HepG2 (cell line): ENCODE results near the gene IL18R1. TPM values are rescaled to one million over a fixed set of nuclear protein-coding genes. Genes with fewer than 3 reads are reported as not detected.

Source experiments
- ATAC-seq: fragments of 200-7000 bp; cut with Tn5 transposase; 3 replicates; pipeline ENCODE4 v1.9.1; 2020; ENCODE audit warnings: mild to moderate bottlenecking, moderate library complexity
- BruUV-seq: library from RNA; stranded (reverse); fragments of 400-500 nt; replicated peaks from 2 replicates; lab custom pipeline; 2021; lab: Mats Ljungman, UMichigan
- CTCF ChIA-PET: fragments of 300-600 bp; formaldehyde crosslinking; extraction: SDS; loops from one replicate; lab custom pipeline; 2021; ENCODE audit warnings: low total read pairs, inconsistent platforms, low intra/inter-chr PET ratio; lab: Yijun Ruan, JAX
- POLR2A ChIA-PET: fragments of 350-600 bp; sonication (Branson Sonifier 250); formaldehyde crosslinking; loops from one replicate; lab custom pipeline; 2020; ENCODE audit warnings: antibody characterized with exemption, inconsistent platforms; lab: Yijun Ruan, JAX
- DNase-seq: peaks from one replicate; pipeline ENCODE4 v3.0.0-alpha.2; 2015; ENCODE audit warnings: low spot score
- FAIRE-seq: peaks from 3 replicates; lab custom pipeline; 2011; peaks lifted over from hg19 to GRCh38; lab: Jason Lieb, UNC
- H2AFZ ChIP-seq: one replicate; pipeline ENCODE4 v1.6.1; 2011; ENCODE audit warnings: low read length, inconsistent platforms
- H3K27ac ChIP-seq: fragments of 300-600 bp; 3 replicates; pipeline ENCODE4 v1.8.0; 2011; ENCODE audit warnings: mixed run types, mild to moderate bottlenecking, mixed read lengths, low read length, inconsistent platforms; ENCODE audit not compliant: insufficient read depth; ENCODE audit errors: extremely low read length
- H3K27me3 ChIP-seq, 2 experiments: fragments of 200-600 bp in 1 of 2; 2 replicates in 1 of 2; 3 replicates in 1 of 2; pipeline versions ENCODE4 v1.6.0 to v1.8.0; 2011; ENCODE audit warnings: low read length in 2 of 2, mild to moderate bottlenecking in 2 of 2, moderate library complexity in 2 of 2, inconsistent platforms in 1 of 2; ENCODE audit not compliant: insufficient read depth in 2 of 2, control insufficient read depth in 1 of 2
- H3K36me3 ChIP-seq, 2 experiments: fragments of 200-600 bp in 1 of 2; replicated peaks in 1 of 2; 2 replicates in 1 of 2; 3 replicates in 1 of 2; pipeline versions ENCODE4 v1.5.1 to v1.8.0; 2011; ENCODE audit warnings: low read length in 2 of 2, inconsistent platforms in 1 of 2; ENCODE audit not compliant: insufficient read depth in 2 of 2, control insufficient read depth in 1 of 2
- H3K4me1 ChIP-seq: 2 replicates; pipeline ENCODE4 v1.5.1; 2012; ENCODE audit warnings: low read length, inconsistent platforms; ENCODE audit not compliant: insufficient read depth
- H3K4me2 ChIP-seq: 2 replicates; pipeline ENCODE4 v1.6.0; 2011; ENCODE audit warnings: low read depth, low read length, inconsistent platforms
- H3K4me3 ChIP-seq, 3 experiments: fragments of 200-600 bp in 1 of 3; sonication (generic), shearing (Covaris generic) in 1 of 3; replicated peaks in 1 of 3; 2 replicates each; pipeline ENCODE4 v1.5.1; 2011 to 2016; ENCODE audit warnings: low read length in 3 of 3, inconsistent platforms in 2 of 3, low read depth in 2 of 3, mild to moderate bottlenecking in 2 of 3, control low read depth in 1 of 3, mixed read lengths in 1 of 3; ENCODE audit not compliant: insufficient read depth in 1 of 3
- H3K79me2 ChIP-seq: one replicate; pipeline ENCODE4 v1.6.1; 2011; ENCODE audit warnings: low read length, inconsistent platforms; ENCODE audit not compliant: insufficient read depth
- H3K9ac ChIP-seq: 2 replicates; pipeline ENCODE4 v1.6.0; 2011; ENCODE audit warnings: mild to moderate bottlenecking, low read depth, low read length, inconsistent platforms; ENCODE audit not compliant: insufficient read depth
- H3K9me3 ChIP-seq: 2 replicates; pipeline ENCODE4 v1.5.1; 2012; ENCODE audit warnings: mild to moderate bottlenecking, low read length
- H4K20me1 ChIP-seq: 2 replicates; pipeline ENCODE4 v1.6.0; 2011; ENCODE audit warnings: inconsistent platforms, mild to moderate bottlenecking, low read length, moderate library complexity; ENCODE audit not compliant: insufficient read depth
- ADNP ChIP-seq: sonication (generic); formaldehyde crosslinking; IDR thresholded peaks from 2 replicates; pipeline ENCODE4 v1.4.0; 2020; ENCODE audit warnings: missing genetic modification reagents
- DZIP1 ChIP-seq: sonication (generic); formaldehyde crosslinking; IDR thresholded peaks from 2 replicates; pipeline ENCODE4 v1.5.0; 2020; ENCODE audit warnings: mild to moderate bottlenecking, missing genetic modification reagents
- HDAC2 ChIP-seq: sonication (generic); formaldehyde crosslinking; IDR thresholded peaks from 2 replicates; pipeline ENCODE4 v1.4.0; 2020; ENCODE audit warnings: missing genetic modification reagents
- HIVEP1 ChIP-seq: sonication (generic); formaldehyde crosslinking; IDR thresholded peaks from 2 replicates; pipeline ENCODE4 v1.4.0; 2020; ENCODE audit warnings: mild to moderate bottlenecking, missing genetic modification reagents
- HNRNPLL ChIP-seq: fragments of 200-400 bp; formaldehyde crosslinking; IDR thresholded peaks from 2 replicates; pipeline ENCODE4 v1.6.1; 2017; ENCODE audit warnings: mild to moderate bottlenecking, low read depth, low read length; ENCODE audit not compliant: poor library complexity, severe bottlenecking
- IRX3 ChIP-seq: sonication (generic); formaldehyde crosslinking; IDR thresholded peaks from 2 replicates; pipeline ENCODE4 v1.8.1; 2023; ENCODE audit warnings: mild to moderate bottlenecking, low read depth, missing genetic modification reagents, borderline replicate concordance
- KLF16 ChIP-seq, 2 experiments: sonication (generic) in 1 of 2; formaldehyde crosslinking in 1 of 2; IDR thresholded peaks; 2 replicates each; pipeline versions ENCODE4 v1.6.1 to v1.8.0; 2016 to 2023; ENCODE audit warnings: missing genetic modification reagents in 2 of 2, missing compliant biosample characterization in 1 of 2
- MYC ChIP-seq: sonication (generic); formaldehyde crosslinking; IDR thresholded peaks from 2 replicates; pipeline ENCODE4 v1.9.0; 2021; ENCODE audit warnings: missing genetic modification reagents, borderline replicate concordance
- RBM22 ChIP-seq: fragments of 200-400 bp; formaldehyde crosslinking; optimal IDR thresholded peaks from 2 replicates; pipeline ENCODE3; 2017; ENCODE audit warnings: mild to moderate bottlenecking, low read length, moderate library complexity
- TBL1XR1 ChIP-seq: fragments of 150-350 bp; IDR thresholded peaks from 2 replicates; pipeline ENCODE4 v1.6.1; 2014; ENCODE audit warnings: borderline replicate concordance, low read length; ENCODE audit not compliant: partially characterized antibody
- UBTF ChIP-seq: sonication (generic); formaldehyde crosslinking; IDR thresholded peaks from 2 replicates; pipeline ENCODE4 v1.4.0; 2020; ENCODE audit warnings: mild to moderate bottlenecking, missing genetic modification reagents
- ZNF253 ChIP-seq: sonication (generic); formaldehyde crosslinking; IDR thresholded peaks from 2 replicates; pipeline ENCODE4 v1.8.0; 2022; ENCODE audit warnings: mild to moderate bottlenecking, missing genetic modification reagents, borderline replicate concordance
- ZNF431 ChIP-seq: sonication (generic); formaldehyde crosslinking; IDR thresholded peaks from 2 replicates; pipeline ENCODE4 v1.9.0; 2022; ENCODE audit warnings: missing genetic modification reagents, low read depth, mild to moderate bottlenecking, borderline replicate concordance
- ZNF546 ChIP-seq: sonication (generic); formaldehyde crosslinking; conservative IDR thresholded peaks from 2 replicates; pipeline ENCODE4 v1.8.1; 2023; ENCODE audit warnings: mild to moderate bottlenecking, missing genetic modification reagents
- ZSCAN30 ChIP-seq: sonication (generic); formaldehyde crosslinking; IDR thresholded peaks from 2 replicates; pipeline ENCODE4 v1.5.0; 2020; ENCODE audit warnings: mild to moderate bottlenecking, missing genetic modification reagents
- WGBS: methylation state at CpG from one replicate; pipeline ENCODE4 v1.1.6; 2017; ENCODE audit warnings: low lambda C conversion rate; 5-methylcytosine and 5-hydroxymethylcytosine counted together
- in situ Hi-C: cut with HindIII; loops from 2 replicates; pipeline ENCODE4 v1.10.0; 2017; ENCODE audit warnings: low pct_unique_long_range_greater_than_20kb; ENCODE audit not compliant: extremely low pct_ligation_motif_present
- intact Hi-C: fragments of 100-400 bp; cut with micrococcal nuclease; formaldehyde crosslinking; loops from one replicate; pipeline ENCODE4 v1.10.0; 2022; ENCODE audit not compliant: unreplicated experiment
- polyA plus RNA-seq, 8 experiments: library from polyadenylated mRNA; depleted of rRNA in 3 of 8; stranded (reverse) in 7 of 8; unstranded in 1 of 8; fragments of >200 nt; fragmentation: Illumina TruSeq in 4 of 8; extraction: Trizol in 4 of 8; gene quantifications; 2 replicates each; pipeline versions ENCODE4 v1.2.1 to v1.2.3, GENCODE V29; 2011 to 2016; ENCODE audit warnings: low read depth in 4 of 8, missing spikeins in 1 of 8, mixed read lengths in 1 of 8; ENCODE audit not compliant: insufficient read depth in 1 of 8
- total RNA-seq, 5 experiments: library from RNA; depleted of rRNA; stranded (reverse); fragments of >200 nt; fragmentation: Illumina TruSeq; extraction: Trizol; gene quantifications; 2 replicates each; pipeline ENCODE4 v1.2.3, GENCODE V29; 2016; ENCODE audit warnings: low read depth in 1 of 5

Gene IL18R1
- total and polyA plus RNA-seq, 2 of the 13 experiments (the other 11 are each of a cell fraction or from before 2014, with no cell fraction given), result 0.01 to 0.04 TPM

GRCh38 chr2:102424754-102425153 lies 69.2 kb downstream of the IL18R1 start (continued):
- TF ChIP-seq HIVEP1 (no peak), UBTF (CRISPR knock-in tag) (no peak), DZIP1 (CRISPR knock-in tag) (no peak), ZNF431 (CRISPR knock-in tag) (no peak), HNRNPLL (no peak), ADNP (CRISPR knock-in tag) (no peak)
- TF ChIP-seq, all 625 proteins: peak for 0

GRCh38 chr2:102425441-102426132 lies 70.0 kb downstream of the IL18R1 start:
- no TSS peak for BruUV-seq
- POLR2A ChIA-PET, result no interaction called here
- Histone ChIP-seq H4K20me1 (no peaks in the 10 kb centered on the region), H3K4me3 (no peak overlapping the region), H3K27ac (no peak overlapping the region), H3K79me2 (no peaks in the 10 kb centered on the region), H2AFZ (no peak overlapping the region), H3K4me1 (no peaks in the 10 kb centered on the region), H3K9me3 (no peaks in the 10 kb centered on the region), H3K9ac (no peak overlapping the region), H3K36me3 (no peaks in the 10 kb centered on the region), H3K27me3 (peaks cover 0 to 13% of the 10 kb centered on the region in 2 experiments; a peak in 3 of 5 replicates), H3K4me2 (no peak overlapping the region)
- in situ Hi-C loops, result no loop called here
- CTCF ChIA-PET, result no interaction called here
- FAIRE-seq, result no peak
- DNase-seq, result no peak
- no peak for ATAC-seq
- intact Hi-C loops, result no loop called here
- 3% methylated on average over 5 of the region's 5 CpGs for WGBS
- TF ChIP-seq ZNF546 (CRISPR knock-in tag), result no peak
- no peak for TF ChIP-seq IRX3
- no peak for TF ChIP-seq HDAC2 (CRISPR knock-in tag)
- no peak for TF ChIP-seq KLF16 (CRISPR knock-in tag; IDR thresholded peaks at IDR 0.05)
- TF ChIP-seq UBTF (CRISPR knock-in tag), result no peak
- TF ChIP-seq RBM22, result no peak
- TF ChIP-seq ZSCAN30 (CRISPR knock-in tag), result no peak
- no peak for TF ChIP-seq MYC (CRISPR knock-in tag)
- no peak for TF ChIP-seq TBL1XR1
- TF ChIP-seq ZNF253 (CRISPR knock-in tag), result no peak
